DLD1 (cell line): Measurements from ENCODE around the gene ZMAT5.

Source experiments
- in situ Hi-C: cut with HindIII; loops from 2 replicates; pipeline ENCODE4 v1.10.0; 2017; ENCODE audit warnings: low sequenced_read_pairs

Gene ZMAT5

DNA sequence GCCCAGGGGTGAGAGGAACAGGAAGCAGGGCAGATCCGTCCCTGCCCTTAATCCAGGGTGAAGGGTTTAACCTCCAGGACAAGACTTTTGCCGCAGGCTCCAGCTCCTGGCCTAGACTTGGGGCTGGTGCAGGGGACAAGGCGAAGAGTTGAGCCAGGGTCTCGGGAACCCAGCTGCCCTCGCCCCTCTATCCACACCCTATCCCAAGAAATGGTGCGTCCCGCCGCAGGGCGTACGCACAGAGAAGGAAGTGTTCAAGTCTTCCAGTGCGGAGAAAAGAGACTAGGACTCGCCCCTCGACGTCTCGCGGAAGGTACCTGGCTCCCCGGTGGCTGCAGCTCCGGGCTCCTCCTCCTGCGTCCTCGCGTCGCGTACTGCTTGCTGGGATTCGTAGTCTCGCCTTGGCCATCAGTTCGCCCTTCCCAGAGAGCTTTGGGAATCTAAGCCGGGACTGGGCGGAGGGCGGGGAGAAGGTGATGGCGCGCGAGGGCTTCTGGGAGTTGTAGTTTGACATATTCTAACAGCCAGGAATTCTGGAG lies at the start of gene ZMAT5:
Gene ZMAT5, minus strand, starts transcription at position 376 of the 539 bp plus-strand sequence. CDS start 18,463 bp downstream, outside the sequence.
- in situ Hi-C loops: no loop called here

GRCh38 chr22:29816539-29816938 lies 49.7 kb upstream of the ZMAT5 start:
- in situ Hi-C loops: no loop called here

DNA sequence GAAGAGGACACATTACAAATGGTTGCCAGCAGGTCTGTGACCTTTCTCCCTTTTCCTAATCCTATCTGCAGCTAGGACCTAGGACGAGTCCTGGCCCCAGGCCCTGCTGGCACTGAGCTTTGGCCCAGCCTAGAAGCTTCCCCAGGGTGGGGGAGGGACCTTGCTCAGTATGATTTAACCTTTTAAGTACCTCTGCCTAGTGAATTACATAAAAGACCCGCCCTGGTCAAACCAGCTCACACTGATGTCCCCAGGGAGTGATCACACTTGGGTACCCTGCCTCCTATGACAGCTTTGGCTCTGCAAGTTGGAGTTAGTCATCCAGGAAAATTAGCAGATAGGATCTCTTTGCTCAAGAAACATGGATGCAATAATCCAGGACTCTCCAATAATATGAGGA lies 49.3 kb upstream of the ZMAT5 start:
- in situ Hi-C loops: no loop called here

DNA sequence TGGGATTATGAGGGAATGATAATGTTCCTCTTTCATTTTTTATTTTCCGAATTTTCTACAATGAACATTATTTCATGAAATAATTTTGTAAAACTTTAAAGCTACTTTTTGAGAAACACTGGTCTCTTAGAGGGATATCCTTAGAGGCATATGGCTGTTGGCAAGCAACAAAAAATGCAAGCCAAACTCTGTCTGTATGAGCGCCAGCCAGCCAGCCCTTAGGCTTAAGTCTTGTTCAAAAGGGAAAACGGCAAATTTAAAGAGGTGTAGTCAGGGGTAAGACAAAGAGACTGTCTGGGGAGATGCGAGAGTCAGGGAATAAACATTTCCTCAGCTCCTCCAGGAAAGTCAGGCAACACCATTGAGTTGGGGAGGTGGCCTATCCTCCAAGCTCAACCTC lies 48.8 kb upstream of the ZMAT5 start:
- in situ Hi-C loops: no loop called here

DNA sequence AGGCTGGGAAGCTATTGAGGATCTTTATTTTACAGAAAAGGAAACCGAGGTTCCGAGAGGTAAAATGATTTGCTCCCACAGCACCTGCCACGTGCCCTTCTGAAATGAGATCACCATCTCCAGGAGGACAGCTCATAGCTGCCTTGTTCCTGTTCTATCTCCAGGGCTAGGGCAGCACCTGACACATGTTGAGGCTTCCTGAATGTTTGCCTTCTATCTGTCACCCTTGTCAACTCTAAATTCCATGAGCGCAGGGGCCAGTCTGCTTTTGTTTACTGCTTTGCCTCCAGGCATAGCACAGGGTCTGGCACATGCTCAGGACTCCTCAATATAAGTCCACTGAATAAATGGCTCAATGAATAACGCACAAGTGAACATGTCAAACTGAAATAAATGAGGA lies 47.2 kb upstream of the ZMAT5 start:
- in situ Hi-C loops: no loop called here

DNA sequence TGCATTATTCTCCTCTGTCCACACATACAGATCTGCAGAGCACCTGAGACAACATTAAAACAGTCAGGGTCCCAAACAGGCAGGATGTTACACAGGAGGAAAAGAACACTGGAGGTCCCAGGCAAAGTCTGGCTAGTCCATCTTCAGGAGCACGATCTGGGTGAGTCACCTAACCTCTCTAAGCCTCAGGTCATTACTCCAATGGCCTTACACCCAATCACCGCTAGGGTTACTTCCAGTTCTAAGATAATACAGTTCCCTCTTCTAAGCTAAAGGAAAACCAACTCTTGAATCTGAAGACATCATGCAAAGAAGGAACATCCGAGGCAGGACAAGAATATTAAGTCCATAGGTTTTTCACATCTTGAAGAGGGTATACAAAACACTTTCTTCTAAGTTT lies 46.8 kb upstream of the ZMAT5 start:
- in situ Hi-C loops: no loop called here

- in situ Hi-C loops: no loop called here
Observed at GRCh38 chr22:29813126-29813525, 46.3 kb upstream of the ZMAT5 start.

GRCh38 chr22:29811377-29811776 lies 44.6 kb upstream of the ZMAT5 start:
- in situ Hi-C loops: no loop called here

DNA sequence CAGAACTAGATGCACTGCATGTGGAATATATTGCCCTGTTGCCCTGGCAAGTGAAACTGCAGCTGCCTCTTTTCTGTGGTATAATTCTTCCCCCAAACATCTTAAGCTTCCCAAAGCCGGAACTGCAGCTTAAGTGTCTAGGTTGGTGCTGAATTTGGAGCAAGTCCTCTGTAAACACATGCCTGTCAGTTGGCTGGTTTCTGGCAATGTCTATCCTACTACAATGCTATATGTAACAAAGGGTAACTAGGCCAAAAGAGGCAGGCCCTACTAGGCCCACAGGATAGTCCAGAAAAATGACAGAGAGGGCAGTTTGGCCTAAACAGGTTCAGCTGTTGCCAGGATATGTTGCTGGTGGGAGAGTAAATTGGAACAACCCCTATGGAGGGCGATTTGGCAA lies 43.4 kb upstream of the ZMAT5 start:
- in situ Hi-C loops: no loop called here

- in situ Hi-C loops: no loop called here
Observed at GRCh38 chr22:29806196-29806595, 39.4 kb upstream of the ZMAT5 start.

DNA sequence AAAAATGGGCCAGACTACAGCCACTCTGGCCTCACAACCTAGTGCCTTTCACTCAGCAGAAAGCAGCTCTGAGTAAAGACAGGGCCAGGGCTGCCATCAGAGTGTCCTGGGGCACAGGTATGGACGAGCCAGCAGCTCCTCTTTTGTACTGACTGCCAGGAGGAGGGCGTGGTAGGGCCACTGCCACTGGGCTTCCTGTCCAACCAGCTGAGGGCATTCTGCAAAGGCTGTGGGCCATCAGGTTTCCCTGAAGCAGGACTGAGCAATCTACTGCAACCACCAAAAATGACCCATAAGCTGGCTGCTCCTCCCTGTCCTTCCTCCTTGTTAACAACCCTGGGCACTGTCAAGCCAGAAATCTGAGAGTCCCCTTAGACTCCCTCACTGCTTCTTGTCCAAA lies 38.2 kb upstream of the ZMAT5 start:
- in situ Hi-C loops: no loop called here

- in situ Hi-C loops: no loop called here
Observed at GRCh38 chr22:29803190-29803589, 36.4 kb upstream of the ZMAT5 start.

- in situ Hi-C loops: no loop called here
Observed at GRCh38 chr22:29801796-29802195, 35.0 kb upstream of the ZMAT5 start.

DNA sequence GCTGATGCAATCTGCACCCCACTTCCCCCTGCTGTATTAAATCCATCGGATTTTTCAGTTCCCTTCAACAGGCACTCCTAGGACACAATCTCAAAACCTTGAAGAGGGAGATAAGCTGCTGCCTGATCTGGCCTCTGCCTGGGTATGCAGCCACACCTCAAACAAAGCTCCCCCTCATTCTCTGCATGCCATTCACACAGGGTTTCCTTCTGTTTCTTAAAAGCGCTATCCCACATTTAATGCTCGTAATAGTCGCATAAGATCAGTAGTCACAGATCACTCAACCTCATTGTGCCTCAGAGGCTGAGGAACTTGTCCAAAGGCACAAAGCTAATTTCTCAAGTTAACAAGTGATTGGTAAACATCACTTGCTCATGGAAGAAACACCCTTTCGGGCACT lies 34.3 kb upstream of the ZMAT5 start:
- in situ Hi-C loops: no loop called here

- in situ Hi-C loops: loop anchor here (25.0 kb wide), 1 partner anchor 112 kb away; no protein-coding TSS in a partner anchor
Observed at GRCh38 chr22:29799217-29799680, 32.4 kb upstream of the ZMAT5 start.

GRCh38 chr22:29798801-29799200 lies 32.0 kb upstream of the ZMAT5 start:
- in situ Hi-C loops: loop anchor here (25.0 kb wide), 1 partner anchor 112 kb away; no protein-coding TSS in a partner anchor

DNA sequence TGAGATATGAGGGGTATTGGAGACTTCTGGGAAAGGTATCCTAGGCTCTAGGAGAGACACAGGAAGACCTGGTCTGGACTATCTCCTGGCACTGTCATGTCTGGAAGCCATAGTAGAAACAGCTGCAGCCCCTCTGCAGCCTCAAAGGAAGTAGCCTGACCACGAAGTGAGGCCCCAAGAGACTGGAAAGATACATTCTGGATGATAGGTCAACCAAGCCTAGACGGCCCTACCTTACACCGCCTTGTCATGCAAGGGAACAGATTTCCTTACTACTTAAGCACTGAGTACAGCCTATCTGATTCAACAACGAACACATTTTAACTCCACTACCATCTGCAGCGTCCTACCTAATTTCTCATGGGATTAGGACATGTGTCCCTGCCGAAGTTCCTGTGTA lies 31.5 kb upstream of the ZMAT5 start:
- in situ Hi-C loops: loop anchor here (25.0 kb wide), 1 partner anchor 111 kb away; no protein-coding TSS in a partner anchor

- in situ Hi-C loops: loop anchor here (25.0 kb wide), 1 partner anchor 110 kb away; no protein-coding TSS in a partner anchor
Observed at GRCh38 chr22:29797351-29797750, 30.5 kb upstream of the ZMAT5 start.

DNA sequence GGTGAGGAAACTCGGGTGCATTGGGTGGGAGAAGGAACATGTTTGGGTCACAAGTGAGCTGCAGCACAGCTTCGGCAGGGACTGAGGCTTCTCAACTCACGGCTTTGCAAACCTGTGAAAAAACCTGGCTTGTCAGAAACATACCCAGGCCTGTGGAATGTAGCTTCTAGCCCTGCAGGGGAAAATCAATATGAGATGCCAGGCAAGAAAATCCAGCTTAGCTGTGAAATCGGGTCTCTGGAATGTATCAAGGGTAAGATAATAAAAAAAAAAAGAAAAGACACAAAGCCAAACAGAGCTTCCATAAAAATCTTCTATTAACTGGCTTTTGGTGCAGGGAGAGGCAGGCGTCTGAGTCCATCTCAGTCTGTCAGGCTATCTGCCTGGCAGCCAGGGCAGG lies 28.9 kb upstream of the ZMAT5 start:
- in situ Hi-C loops: loop anchor here (25.0 kb wide), 1 partner anchor 108 kb away; no protein-coding TSS in a partner anchor

DNA sequence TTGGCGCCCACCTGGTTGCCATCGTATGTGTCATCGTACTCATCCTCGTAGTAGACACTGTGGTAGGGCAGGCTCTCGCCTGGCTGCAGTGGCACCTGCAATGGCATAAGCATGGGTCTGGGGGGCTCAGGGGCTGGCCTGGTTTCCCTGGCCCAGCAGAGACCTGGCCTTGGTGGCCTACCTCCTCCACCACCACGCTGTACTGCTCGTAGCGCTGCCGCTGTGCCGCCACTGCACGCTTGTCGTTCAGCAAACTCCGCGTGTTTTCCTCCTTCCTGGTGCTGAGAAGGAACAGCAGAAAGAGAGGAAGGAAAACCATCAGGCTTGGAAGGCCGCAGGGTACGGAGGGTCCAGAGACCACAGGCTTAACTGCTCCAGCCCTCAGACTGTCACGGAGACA lies 26.6 kb upstream of the ZMAT5 start:
- in situ Hi-C loops: loop anchor here (25.0 kb wide), 1 partner anchor 106 kb away; no protein-coding TSS in a partner anchor

- in situ Hi-C loops: loop anchor here (25.0 kb wide), 1 partner anchor 103 kb away; no protein-coding TSS in a partner anchor
Observed at GRCh38 chr22:29790061-29790460, 23.3 kb upstream of the ZMAT5 start.

- in situ Hi-C loops: loop anchor here (25.0 kb wide), 1 partner anchor 101 kb away; no protein-coding TSS in a partner anchor
Observed at GRCh38 chr22:29788339-29789279, 21.8 kb upstream of the ZMAT5 start.
